IMR-90 (cell line): ENCODE measurements around the gene C19orf85. TPM values are rescaled to one million over a fixed set of nuclear protein-coding genes. Genes with fewer than 3 reads are reported as not detected.
A peak's percentile ranks its signal among the peaks of the same experiment; 100 is the strongest.

Experiments
- CEBPB ChIP-seq: IDR thresholded peaks from 2 replicates; pipeline ENCODE4 v1.6.1; 2012; ENCODE audit warnings: low read depth, low read length, improper control_type of control experiment
- CHD1 ChIP-seq: IDR thresholded peaks from 2 replicates; pipeline ENCODE4 v1.6.1; 2012; ENCODE audit warnings: low read depth, low read length, improper control_type of control experiment
- USF2 ChIP-seq: fragments of 150-350 bp; IDR thresholded peaks from 2 replicates; pipeline ENCODE4 v1.6.1; 2017; ENCODE audit warnings: mild to moderate bottlenecking, antibody characterized with exemption, low read length, low read depth
- polyA plus RNA-seq, 3 experiments: library from polyadenylated mRNA; depleted of rRNA; stranded (reverse); fragments of >200 nt; gene quantifications; 2 replicates each; pipeline ENCODE4 v1.2.3, GENCODE V29; 2012; ENCODE audit warnings: low replicate concordance in 1 of 3
- total RNA-seq: library from RNA; depleted of rRNA; stranded (reverse); fragments of >200 nt; gene quantifications from 2 replicates; pipeline ENCODE4 v1.2.3, GENCODE V29; 2012

Gene C19orf85
- total and polyA plus RNA-seq, 2 of the 4 experiments (the other 2 are of a cell fraction): not detected

GRCh38 chr19:55476100-55476775 is 11.7 kb upstream of the C19orf85 start, which contains the start of gene ZNF628 (continued):
- TF ChIP-seq USF2 (peak; percentile 43; the same call in 1 of the 2 replicates), CEBPB (no peak), CHD1 (no peak)
